ENCODE data around the gene SMAD6.

SMAD6 gene

GRCh38 chr15:66758844-66759243, 56.8 kb downstream of the SMAD6 start:
- DNase-seq (ENCODE audit: low read depth), result peak; percentile 46
- TF ChIP-seq CTCF (IDR thresholded peaks at IDR 0.05; ENCODE audit: low read length, missing control alignments), result no peak

GRCh38 chr15:66760097-66760967, 58.3 kb downstream of the SMAD6 start:
- no peak for DNase-seq (ENCODE audit: low read depth)
- H3K4me3 ChIP-seq (replicated peaks; ENCODE audit: low read depth, low read length), result no peak overlapping the region
- no peak for TF ChIP-seq CTCF (IDR thresholded peaks at IDR 0.05; ENCODE audit: low read length, missing control alignments)

More at GRCh38 chr15:66758844-66759243, 56.8 kb downstream of the SMAD6 start:
- no peak overlapping the region for H3K4me3 ChIP-seq (replicated peaks; ENCODE audit: low read depth, low read length)

DNA sequence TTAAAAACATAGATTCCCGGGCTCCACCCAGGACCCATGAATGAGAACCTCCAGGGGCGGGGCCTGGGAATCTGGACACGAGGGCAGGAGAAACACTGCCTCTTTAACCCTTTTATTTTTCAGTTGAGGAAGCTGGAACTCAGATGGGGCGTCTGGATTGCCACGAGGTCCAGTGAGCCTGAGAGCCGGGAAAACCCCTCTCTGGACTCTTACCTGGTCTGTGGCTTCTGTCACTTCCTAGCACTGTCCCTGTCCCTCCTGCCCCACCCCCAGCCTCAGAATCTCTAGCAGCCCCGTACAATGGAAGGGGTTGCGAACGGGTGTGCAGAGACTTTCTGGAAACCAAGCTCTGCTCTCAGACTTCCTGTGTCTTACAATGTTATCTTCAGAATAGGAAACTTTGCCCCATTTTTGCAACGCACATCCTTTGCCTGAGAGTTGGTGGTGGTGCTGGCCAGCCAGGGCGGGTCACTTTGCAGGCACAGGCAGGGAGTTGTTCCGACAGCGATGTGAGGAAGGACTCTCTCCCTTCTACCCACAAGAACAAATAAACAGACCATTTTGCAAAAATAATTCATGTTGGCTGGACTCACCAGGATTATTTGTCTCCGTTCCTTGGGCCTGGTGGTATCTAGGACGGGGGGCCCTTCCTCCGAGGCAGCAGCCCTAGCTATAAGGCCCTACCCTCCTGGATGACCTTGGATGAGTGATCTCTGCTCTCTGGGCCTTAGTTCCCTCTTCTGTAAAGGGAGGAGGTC, 59.1 kb downstream of the SMAD6 start:
- peak; percentile 87 for DNase-seq (ENCODE audit: low read depth)
- TF ChIP-seq CTCF (IDR thresholded peaks at IDR 0.05; ENCODE audit: low read length, missing control alignments), result no peak
- H3K4me3 ChIP-seq (replicated peaks; ENCODE audit: low read depth, low read length), result peak overlapping the region; percentile 5

- DNase-seq (ENCODE audit: low read depth), result peak; percentile 50
- TF ChIP-seq CTCF (IDR thresholded peaks at IDR 0.05; ENCODE audit: low read length, missing control alignments), result no peak
- H3K4me3 ChIP-seq (replicated peaks; ENCODE audit: low read depth, low read length), result no peak overlapping the region
Observed at GRCh38 chr15:66761726-66762595, 59.9 kb downstream of the SMAD6 start.

GRCh38 chr15:66763186-66764071, 61.4 kb downstream of the SMAD6 start:
- TF ChIP-seq CTCF (IDR thresholded peaks at IDR 0.05; ENCODE audit: low read length, missing control alignments), result no peak
- H3K4me3 ChIP-seq (replicated peaks; ENCODE audit: low read depth, low read length), result no peak overlapping the region
- DNase-seq (ENCODE audit: low read depth), result peak; percentile 75

Data from fibroblast of pulmonary artery (primary cell).